SH-SY5Y (cell line): Measurements from ENCODE around the gene P2RX6.

Experiments
- GATA2 ChIP-seq: IDR thresholded peaks from 2 replicates; pipeline ENCODE4 v1.6.1; 2011; ENCODE audit warnings: mild to moderate bottlenecking, low read depth, low read length
- GATA3 ChIP-seq: IDR thresholded peaks from 2 replicates; pipeline ENCODE4 v1.6.1; 2011; ENCODE audit warnings: low read depth, mild to moderate bottlenecking, low read length, moderate library complexity

DNA sequence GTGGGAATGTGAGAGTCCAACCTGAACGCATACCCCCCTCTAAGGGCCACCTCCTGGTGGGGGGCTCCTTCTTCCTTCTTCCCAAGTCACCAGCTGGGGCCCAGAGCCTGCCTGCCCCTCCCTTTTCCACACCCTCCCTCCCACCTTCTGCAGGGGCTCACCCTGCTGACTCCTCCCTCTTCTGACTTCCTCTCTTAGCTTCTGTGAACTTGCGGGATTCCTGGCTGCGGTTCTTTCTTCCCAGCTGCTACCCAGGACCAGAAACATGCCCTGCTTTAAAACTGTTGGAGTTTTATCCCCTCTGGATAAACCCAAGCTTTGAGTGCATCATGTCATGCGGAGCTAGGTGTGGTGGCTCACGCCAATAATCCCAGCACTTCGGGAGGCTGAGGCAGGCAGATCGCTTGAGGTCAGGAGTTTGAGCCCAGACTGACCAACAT lies 40.9 kb downstream of the P2RX6 start:
- no peak for TF ChIP-seq GATA2
- no peak for TF ChIP-seq GATA3
